DMS 273 (cell line): Measurements from ENCODE around the gene ELOF1.
"Not testable (repeated sequence)": the region's sequence is repeated elsewhere in the genome, so short reads cannot be mapped to it uniquely, and the experiment has no call there.

Experiments
- DNase-seq: peaks from one replicate; lab custom pipeline; 2025; ENCODE audit not compliant: unreplicated experiment; lab: John Stamatoyannopoulos, UW

ELOF1 gene

DNA sequence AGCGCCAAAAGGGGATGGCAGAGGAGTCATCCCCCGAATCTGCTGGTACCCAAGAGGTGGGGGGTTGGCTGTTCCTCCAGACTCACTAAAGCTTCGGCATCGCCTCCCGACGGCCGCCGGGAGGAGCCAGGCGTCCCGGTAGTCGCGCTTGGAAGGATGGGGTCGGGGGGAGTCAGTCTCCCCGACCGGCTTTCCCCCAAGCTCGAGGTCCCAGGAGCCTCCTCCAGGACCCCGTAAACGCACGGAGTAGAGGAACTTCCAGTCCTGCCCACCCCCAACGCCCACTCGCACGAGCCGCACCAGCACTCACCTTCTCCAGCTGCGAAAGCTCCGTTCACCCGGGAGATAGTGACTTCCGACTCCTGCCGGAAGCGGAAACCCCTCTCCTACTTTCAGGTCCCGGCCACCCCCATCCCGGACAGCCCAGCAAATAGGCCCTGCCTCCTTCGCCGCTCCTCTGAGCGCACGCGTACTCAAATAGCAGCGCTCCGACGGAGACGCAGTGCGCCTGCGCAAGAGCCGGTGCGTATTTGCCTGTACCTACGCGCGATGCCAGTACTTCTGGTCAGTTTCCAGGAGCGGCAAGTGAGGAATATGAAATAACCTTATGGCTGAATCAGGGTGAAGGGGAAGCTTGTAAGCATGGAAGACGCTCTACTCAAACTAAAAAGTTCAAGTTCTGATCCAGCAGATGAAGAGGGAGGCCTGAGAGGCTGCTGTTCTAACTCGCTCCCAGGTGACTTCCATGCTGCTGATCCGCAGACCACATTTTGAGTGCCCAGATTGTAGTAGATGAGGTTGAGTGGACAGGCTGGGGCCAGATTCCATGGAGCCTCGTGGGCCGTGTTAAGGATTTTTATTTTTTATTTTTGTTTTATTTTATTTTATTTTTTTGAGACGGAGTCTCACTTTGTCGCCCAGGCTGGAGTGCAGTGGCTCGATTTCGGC is at the start of gene ELOF1:
Gene ELOF1 (minus strand): TSS at position 350 of the 948 bp plus-strand sequence. CDS start 4,883 bp downstream, outside the sequence.
- peak; percentile 99 for DNase-seq

GRCh38 chr19:11606484-11606883 is 47.5 kb upstream of the ELOF1 start:
- peak; percentile 22 for DNase-seq

- not testable (repeated sequence) for DNase-seq
These were observed 40.7 kb upstream of the ELOF1 start for GRCh38 chr19:11599704-11600103.

- DNase-seq: no peak
These were observed 39.7 kb upstream of the ELOF1 start for GRCh38 chr19:11598746-11599145.

DNA sequence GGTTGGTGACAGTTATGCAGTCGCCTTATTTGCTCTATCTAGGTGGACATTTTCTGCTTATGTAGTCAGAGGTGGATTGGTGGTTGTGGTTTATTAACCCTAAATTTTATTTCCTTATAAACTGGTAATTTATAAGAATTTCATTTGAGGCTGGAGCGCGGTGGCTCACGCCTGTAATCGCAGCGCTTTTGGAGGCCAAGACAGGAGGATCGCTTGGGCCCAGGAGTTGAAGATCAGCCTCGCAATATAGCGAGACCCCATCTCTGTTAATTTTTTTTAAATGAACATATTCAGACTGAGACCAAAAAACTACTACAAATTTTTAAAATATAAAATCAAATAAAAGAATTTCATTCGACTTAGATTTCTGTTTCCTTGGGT is 39.1 kb upstream of the ELOF1 start:
- DNase-seq: no peak

- peak; percentile 99 for DNase-seq
These were observed 38.4 kb upstream of the ELOF1 start, which contains the start of gene ZNF627 for GRCh38 chr19:11597202-11598102. Gene ZNF627, plus strand, starts transcription at chr19:11597483. Its CDS starts 145 bp downstream, at chr19:11597628.

GRCh38 chr19:11596156-11596555 is 37.1 kb upstream of the ELOF1 start:
- DNase-seq: no peak

DNA sequence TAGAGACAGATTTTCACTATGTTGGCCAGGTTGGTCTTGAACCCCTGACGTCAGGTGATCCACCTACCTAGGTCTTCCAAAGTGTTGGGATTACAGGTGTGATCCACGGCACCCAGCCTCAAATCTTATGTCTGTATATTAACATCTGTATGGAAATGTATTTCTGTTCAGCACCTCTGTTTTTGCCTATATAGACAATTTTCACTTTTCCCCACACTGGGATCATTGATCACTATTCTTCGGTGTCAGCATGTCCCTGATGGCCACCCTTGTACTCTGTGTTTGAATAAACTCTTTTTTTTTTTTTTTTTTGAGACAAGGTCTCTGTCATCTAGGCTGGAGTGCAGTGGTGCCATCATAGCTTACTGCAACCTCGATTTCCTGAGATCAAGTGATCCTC is 35.1 kb upstream of the ELOF1 start:
- no peak for DNase-seq

DNA sequence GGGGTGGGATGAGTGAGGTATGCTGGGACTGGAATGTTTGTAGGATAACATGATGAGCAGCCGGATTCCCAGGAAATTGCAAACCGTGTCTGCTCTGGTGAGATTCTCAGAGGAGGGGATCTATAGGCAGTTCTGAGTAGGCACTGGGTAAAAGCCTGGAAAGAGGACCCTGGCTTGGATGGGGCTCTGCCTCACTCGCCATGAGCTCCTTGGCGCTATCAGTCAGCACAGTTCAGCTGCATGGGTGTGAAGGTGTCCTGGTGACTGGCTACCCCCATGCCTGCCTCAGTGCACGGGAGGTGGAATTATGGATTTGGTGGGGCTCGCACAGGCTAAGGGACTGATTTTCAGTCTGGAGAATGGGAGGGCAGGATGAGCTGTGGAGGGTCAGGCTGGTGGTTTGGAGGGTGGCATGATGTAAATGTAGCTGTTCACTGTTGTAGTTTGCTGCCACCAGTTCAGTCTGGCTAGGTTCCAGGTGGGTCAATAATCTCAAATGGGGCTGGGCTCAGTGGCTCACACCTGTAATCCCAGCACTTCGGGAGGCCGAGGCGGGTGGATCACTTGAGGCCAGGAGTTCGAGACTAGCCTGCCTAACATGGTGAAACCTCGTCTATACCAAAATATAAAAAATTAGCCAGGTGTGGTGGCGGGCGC is 29.1 kb upstream of the ELOF1 start:
- no peak for DNase-seq

GRCh38 chr19:11587302-11587974 is 28.4 kb upstream of the ELOF1 start:
- DNase-seq: peak; percentile 89

DNA sequence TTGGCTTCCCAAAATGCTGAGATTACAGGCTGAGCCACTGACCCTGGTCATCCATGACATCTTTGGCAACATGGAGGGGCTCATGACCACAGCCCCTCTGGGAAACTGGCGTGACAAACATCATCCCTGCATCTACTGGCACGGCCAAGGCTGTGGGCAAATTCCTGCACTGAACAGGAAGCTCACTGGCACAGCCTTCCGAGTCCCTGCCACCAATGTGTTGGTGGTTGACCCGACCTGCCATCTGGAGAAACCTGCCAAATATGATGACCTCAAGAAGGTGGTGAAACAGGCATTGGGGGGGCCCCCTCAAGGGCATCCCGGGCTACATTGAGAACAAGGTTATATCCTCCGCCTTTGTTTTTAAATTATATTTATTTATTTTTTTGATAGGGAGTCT is 27.3 kb upstream of the ELOF1 start:
- no peak for DNase-seq

DNA sequence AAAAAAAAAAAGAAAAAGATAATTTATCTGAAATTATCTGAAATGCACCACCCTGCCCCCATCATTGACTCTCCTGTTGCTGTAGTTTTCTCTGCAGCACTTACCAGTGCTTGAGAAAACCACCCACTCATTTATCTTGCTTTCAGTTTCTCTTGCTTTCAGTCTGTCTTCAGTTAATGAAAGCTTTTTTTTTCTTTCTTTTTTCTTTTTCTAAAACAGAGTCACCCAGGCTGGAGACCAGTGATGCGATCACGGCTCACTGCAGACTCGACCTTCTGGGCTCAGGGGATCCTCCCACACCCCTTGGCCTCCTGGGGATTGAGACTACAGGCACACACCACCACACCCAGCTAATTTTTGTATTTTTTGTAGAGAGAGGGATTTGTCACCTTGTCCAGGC is 22.7 kb upstream of the ELOF1 start:
- DNase-seq: no peak

DNA sequence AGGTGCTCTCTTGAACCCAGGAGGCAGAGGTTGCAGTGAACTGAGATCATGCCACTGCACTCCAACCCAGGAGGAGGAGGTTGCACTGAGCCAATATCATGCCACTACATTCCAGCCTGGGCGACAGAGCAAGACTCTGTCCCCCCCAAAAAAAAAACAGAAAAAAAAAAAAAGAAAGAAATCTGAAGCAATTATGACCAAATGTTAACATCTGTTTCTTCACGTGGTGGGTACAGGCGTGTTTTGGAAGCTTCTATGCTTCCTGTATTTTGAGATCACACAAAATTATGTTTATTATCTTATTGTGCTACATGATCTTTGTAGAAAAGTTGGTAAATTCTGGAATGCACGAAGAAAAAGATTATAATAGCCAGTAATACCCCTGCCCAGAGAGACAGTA is 21.1 kb upstream of the ELOF1 start:
- no peak for DNase-seq

- DNase-seq: no peak
These were observed 19.5 kb upstream of the ELOF1 start for GRCh38 chr19:11578258-11579142.

DNA sequence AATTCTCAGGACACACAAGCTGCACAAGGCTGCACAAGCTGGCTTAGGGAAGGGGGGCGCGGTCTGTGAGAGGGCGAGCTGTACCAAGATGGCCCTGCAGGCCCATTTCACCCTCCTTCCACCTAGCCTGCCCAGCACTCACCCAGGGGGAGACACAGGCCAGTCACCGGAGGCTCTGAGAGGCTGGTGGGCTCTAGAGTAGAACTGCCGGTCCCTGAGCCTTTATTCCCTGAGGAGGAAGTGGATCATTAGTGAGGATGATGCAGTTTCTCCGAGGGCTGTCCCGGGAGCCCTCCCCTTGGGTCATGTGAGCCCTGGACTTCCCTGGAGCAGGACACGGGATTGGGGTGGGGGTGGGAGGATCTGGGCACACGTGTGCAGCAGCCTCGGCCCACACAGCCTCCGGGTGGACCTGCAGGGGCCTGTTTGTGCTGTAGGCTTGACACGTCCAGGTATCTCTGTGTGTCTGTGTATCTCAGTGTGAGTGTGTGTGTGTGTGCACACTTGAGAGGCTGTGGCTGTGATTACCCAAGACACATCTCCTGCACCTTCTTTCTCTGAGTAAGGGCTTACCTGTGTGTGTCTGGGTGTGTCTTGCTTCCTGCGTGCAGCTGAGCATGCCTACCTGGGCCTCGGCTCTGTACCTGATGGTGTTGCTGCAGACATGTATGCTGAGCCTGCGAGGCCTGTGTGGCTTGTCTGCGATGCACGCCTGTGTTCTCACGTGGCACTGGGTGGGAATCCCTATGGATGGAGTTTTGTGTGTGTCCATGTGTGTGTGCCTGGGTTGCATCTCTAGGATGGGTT is 18.6 kb upstream of the ELOF1 start, which contains the start of gene ACP5:
Gene ACP5 (minus strand): TSS at position 195 of the 807 bp plus-strand sequence. CDS start 328 bp downstream, outside the sequence.
- no peak for DNase-seq

GRCh38 chr19:11576227-11576626 is 17.2 kb upstream of the ELOF1 start:
- no peak for DNase-seq

- no peak for DNase-seq
These were observed 15.7 kb upstream of the ELOF1 start for GRCh38 chr19:11574689-11575088.

- not testable (repeated sequence) for DNase-seq
These were observed 14.7 kb upstream of the ELOF1 start for GRCh38 chr19:11573763-11574162.

DNA sequence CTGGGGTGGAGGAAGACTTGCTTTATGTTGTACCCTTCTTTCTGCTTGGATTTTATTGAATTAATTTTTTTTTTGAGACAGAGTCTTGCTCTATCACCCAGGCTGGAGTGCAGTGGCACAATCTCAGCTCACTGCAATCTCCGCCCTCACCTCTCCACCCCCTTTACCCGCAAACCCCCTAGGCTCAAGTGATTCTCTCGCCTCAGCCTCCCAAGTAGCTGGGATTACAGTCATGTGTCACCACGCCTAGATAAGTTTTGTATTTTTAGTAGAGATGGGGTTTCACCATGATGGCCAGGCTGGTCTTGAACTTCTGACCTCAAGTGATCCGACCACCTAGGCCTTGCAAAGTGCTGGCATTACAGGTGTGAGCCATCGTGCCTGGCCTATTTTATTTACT is 14.3 kb upstream of the ELOF1 start:
- DNase-seq: not testable (repeated sequence)
